GM12892 (cell line): ENCODE results near the gene ITPR3.

Source experiments
- DNase-seq: peaks from one replicate; pipeline ENCODE4 v3.0.0; 2011; ENCODE audit not compliant: insufficient read length
- FAIRE-seq: peaks from 2 replicates; lab custom pipeline; 2011; peaks lifted over from hg19 to GRCh38; lab: Jason Lieb, UNC
- POLR2A ChIP-seq: IDR thresholded peaks from 2 replicates; pipeline ENCODE4 v1.6.1; 2011; ENCODE audit warnings: low read depth, low read length, control low read depth
- POLR2AphosphoS5 ChIP-seq: IDR thresholded peaks from 2 replicates; pipeline ENCODE4 v1.6.1; 2011; ENCODE audit warnings: low read depth, low read length, control low read depth
- TAF1 ChIP-seq: IDR thresholded peaks from 2 replicates; pipeline ENCODE4 v1.6.1; 2011; ENCODE audit warnings: low read depth, mild to moderate bottlenecking, control low read depth, low read length, borderline replicate concordance

ITPR3 gene

GRCh38 chr6:33704215-33705066, 83.3 kb downstream of the ITPR3 start:
- TF ChIP-seq TAF1, result no peak
- TF ChIP-seq POLR2AphosphoS5, result no peak
- TF ChIP-seq POLR2A, result no peak
- no peak for FAIRE-seq
- no peak for DNase-seq

DNA sequence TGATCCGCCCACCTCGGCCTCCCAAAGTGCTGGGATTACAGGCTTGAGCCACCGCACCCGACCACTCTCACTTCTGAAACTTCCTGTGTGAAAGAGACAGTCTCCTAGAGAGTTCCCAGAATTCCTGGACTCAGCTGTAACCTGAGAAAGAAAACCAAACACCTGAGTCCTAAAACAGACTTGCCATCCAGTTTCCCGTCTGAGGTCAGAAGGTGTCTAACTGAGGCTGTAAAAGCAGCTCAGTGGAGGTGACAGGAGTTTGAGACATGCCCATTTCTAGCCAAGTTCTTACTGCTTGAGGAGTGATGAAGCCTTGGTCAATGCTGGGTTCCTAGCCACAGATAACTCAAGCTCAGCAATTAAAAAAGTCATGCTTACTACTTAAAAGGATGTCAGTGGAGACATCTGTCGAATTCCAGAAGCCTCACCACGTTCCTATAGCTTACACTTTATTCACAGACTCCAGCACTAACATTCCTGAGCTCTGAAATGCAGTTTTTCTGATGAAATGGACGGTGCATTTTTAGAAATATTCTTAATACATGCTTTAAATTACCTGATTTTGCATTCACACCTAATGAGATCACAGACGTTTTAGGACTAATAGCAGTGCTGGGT, 84.3 kb downstream of the ITPR3 start:
- FAIRE-seq, result no peak
- TF ChIP-seq TAF1, result no peak
- TF ChIP-seq POLR2A, result no peak
- no peak for TF ChIP-seq POLR2AphosphoS5
- DNase-seq, result no peak

DNA sequence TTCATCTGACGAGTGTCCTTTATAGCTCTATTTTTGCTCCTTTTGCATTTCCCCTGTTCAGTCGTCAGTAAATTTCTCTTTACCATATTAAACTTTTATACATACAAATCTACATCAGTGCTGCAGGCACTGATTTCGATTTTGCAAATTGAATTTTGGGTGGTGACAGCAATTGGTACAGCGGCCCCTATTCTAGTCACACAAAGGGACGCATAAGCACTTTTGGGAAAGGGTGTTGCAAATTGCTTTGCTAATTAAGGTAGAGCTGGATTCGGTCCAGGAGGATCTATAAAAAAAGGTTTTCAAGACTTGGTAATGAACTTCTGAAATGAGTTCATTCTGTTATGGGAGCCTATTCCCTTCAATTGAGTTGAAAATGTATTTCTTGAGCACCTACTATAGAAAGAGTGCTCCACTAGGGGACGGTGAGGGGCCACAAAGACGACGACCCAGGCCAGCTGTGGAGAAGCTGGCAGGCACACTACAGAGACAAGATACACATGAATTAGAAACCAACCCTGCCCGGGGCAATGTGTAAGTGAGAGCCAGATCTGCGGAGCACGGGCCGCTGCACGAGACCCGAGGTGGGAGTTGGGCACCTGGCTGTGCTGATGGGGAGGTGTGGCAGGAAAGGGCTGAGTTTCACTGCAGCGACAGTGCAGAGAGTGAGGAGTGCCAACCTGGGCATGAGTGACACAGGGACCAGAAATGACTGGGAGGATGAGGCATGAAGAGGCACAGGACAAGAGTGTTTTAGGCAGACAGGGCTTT, 85.0 kb downstream of the ITPR3 start:
- FAIRE-seq (no peak), DNase-seq (no peak)
- TF ChIP-seq POLR2AphosphoS5 (no peak), TAF1 (no peak), POLR2A (no peak)

GRCh38 chr6:33707771-33708170, 86.6 kb downstream of the ITPR3 start:
- DNase-seq (no peak), FAIRE-seq (no peak)
- no peak for TF ChIP-seq POLR2A
- no peak for TF ChIP-seq POLR2AphosphoS5
- TF ChIP-seq TAF1, result no peak

DNA sequence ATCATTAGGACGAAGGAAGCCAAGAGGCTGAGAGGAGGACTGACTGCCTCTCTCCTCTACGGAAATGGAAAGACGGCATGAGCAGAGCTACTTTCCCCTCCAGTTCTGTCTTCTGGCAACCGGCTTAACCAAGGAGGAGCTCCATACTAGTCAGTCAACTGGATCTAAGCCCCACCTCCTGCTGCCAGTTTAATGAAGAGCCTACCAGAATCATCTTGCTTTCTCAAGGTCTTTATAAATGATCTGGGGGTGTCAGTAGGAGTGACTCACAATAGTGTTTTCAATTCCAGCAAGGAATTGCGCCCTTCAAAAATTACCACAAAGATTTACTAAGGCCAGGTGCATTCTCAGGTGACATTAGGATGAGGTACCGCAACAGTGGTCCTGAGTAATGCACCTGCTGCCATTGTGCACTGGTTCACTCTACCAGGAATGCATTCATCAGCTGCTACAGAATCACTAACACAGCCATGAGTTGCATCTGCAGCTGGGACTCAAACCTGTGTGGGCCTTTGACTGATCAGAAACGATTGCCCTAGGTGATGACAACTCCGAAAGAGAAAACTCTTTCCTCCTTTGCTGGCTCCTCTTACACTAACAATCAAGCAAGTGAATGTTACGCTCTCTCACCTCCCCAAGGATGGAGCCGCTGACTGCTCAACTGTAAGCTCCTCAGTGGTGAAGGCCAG, 87.5 kb downstream of the ITPR3 start:
- FAIRE-seq, result no peak
- no peak for DNase-seq
- no peak for TF ChIP-seq POLR2A
- TF ChIP-seq POLR2AphosphoS5, result no peak
- TF ChIP-seq TAF1, result no peak

DNA sequence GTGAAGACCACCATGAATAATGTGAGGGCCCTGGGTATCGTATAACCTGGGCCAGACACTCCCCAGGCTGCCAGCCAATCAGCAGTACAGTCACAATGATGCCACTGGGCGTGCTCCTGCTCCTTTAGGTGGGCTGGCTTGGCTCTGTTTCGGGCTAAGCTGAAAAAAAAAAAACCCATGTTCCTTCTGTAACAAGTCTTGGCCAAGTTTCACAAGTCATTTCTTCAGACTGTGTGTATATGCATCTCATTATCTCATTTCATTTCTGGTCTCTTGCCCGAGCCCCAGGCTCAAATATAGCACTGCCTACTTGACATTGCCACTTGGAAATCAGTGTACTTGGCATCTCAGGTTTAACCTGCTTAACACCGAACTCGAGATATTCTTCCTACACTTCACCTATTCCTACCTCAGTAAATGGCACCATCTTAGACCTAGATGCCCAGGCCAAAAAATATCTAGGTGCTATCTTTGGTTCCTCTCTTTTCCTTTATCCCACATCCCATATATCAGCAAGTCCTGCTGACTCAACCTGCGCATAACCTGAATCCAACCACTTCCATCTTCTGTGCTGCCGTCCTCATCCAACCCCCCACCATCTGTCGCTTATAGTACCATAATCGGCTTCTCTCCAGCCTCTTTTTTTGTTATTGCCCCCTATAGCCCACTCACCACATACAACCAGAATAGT, 88.6 kb downstream of the ITPR3 start:
- DNase-seq (no peak), FAIRE-seq (no peak)
- no peak for TF ChIP-seq POLR2AphosphoS5
- TF ChIP-seq POLR2A, result no peak
- TF ChIP-seq TAF1, result no peak

DNA sequence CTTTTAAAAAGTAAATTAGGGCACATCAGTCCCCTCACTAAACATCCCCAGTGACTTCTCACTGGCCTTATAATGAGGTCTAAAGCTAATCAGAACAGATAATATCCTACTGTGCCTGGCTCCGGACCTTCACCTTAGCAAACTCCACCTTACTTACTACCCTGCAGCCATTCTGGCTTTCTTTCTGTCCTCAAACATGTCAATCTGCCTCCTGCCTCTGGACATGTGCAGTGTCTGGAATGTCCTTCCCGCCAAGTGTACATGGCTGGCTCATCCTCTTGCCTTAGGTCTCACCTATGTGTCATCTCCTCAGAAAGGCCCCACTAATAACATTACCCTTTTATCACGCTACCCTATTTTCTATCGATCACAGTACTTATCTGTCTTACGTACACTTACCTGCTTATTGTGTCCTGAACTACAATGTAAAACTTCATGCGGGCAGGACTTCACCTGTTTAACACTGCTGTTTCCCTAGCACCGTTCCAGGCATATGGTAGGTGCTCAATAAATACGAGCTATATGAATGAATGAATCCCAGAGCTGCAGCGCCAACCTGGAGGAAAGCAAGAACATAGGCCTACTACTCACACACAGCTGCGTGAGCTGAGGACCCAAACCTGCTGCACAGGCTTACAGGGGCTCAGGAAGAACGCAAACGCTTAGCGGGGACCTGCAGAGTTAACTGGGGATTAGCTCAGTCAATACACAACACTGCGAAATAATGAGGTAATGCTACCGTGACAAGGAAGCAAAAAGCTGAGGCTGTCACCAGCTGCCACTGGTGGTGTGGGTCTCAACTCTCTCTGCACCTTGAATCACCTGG, 89.4 kb downstream of the ITPR3 start:
- FAIRE-seq (no peak), DNase-seq (no peak)

GRCh38 chr6:33711140-33712129, 90.3 kb downstream of the ITPR3 start, which contains the start of gene UQCC2:
Gene UQCC2 (minus strand): TSS chr6:33711700. CDS start chr6:33711686, 14 bp downstream.
- peak; percentile 98 for FAIRE-seq
- DNase-seq, result peak; percentile 95
- TF ChIP-seq TAF1, result peak; percentile 95
- TF ChIP-seq POLR2AphosphoS5, result peak; percentile 85
- TF ChIP-seq POLR2A, result peak; percentile 95

More for the DNA sequence above, 89.4 kb downstream of the ITPR3 start:
- no peak for TF ChIP-seq TAF1
- no peak for TF ChIP-seq POLR2AphosphoS5
- no peak for TF ChIP-seq POLR2A
